Activated effector memory CD4-positive, alpha-beta T cell treated with anti-CD3 and anti-CD28 coated beads, Interleukin-2, amount 50 U/mL, for 16 hours (primary cell): ENCODE results near the gene FAM177B.
"Not testable (repeated sequence)": the region's sequence is repeated elsewhere in the genome, so short reads cannot be mapped to it uniquely, and the experiment has no call there.

Experiments
- DNase-seq: peaks from one replicate; pipeline ENCODE4 v3.0.0-alpha.2; 2020

The FAM177B gene

DNA sequence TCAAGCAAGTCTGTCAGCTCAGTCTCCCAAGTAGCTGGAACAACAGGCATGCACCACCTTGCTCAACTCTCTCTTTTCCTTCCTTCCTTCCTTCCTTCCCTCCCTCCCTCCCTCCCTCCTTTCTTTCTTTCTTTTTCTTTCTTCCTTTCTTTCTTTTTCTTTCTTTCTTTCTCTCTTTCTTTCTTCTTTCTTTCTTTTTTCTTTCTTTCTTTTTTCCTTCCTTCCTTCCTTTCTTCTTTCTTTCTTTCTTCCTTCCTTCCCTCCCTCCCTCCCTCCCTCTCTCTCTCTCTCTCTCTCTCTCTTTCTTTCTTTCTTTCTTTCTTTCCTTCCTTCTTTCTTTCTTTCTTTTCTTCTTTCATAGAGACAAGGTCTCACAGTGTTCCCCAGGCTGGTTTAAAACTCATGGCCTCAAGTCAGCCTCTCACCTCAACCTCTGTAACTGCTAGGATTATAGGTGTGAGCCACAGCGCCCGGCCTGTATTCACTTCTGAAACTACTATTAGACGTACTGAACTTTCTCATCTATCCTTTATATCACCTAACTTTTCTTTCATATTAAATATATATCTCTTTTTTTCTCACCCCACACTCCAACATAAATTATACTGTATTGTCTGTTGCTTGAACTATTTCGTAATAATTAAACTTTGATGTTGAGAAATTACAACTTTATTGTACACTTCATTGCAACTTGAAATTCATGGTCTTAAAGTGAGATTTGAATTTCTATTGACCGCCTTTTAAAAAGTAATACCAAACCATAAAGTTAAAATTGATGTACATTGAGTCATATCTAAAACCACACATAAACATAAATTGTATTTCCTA lies 4.8 kb downstream of the FAM177B start:
- not testable (repeated sequence) for DNase-seq

GRCh38 chr1:222749927-222750326 lies 12.9 kb downstream of the FAM177B start:
- DNase-seq, result no peak

DNA sequence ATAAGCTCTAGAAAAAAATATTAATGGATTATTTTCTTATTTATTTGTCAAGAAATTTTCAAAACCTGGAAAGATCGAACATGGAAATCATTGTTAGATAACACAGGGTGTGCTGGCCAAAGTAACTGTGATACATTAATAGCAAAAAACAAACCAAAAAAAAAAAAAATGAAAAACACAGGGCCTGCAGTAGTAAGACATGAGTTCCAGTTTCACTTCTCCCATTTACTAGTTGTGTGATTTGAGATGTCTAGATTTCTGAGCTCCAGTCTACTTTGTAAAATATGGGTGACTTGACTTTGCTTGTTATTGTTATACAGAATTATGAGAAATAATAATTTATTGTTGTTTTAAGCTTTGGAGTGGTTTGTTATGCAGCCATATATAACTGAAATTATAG lies 13.6 kb downstream of the FAM177B start:
- no peak for DNase-seq

DNA sequence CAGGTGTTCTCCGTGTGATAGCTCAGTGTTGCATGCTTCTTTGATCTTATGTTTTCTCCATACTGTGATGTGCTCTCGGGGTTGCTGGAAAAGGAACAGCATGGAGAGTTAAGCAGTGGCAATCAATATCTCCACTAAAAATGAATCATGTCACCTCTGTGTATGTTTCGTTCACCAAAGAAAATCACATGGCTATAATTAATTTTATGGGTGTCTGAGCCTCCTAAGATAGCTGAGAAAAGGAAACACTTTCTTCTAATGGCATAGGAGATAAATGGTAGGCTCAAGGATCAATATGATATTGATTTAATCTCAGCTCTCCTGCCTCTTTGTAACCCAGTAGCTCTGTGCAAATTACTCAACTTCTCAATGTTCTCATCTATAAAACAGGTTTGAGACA lies 14.3 kb downstream of the FAM177B start:
- DNase-seq, result no peak

DNA sequence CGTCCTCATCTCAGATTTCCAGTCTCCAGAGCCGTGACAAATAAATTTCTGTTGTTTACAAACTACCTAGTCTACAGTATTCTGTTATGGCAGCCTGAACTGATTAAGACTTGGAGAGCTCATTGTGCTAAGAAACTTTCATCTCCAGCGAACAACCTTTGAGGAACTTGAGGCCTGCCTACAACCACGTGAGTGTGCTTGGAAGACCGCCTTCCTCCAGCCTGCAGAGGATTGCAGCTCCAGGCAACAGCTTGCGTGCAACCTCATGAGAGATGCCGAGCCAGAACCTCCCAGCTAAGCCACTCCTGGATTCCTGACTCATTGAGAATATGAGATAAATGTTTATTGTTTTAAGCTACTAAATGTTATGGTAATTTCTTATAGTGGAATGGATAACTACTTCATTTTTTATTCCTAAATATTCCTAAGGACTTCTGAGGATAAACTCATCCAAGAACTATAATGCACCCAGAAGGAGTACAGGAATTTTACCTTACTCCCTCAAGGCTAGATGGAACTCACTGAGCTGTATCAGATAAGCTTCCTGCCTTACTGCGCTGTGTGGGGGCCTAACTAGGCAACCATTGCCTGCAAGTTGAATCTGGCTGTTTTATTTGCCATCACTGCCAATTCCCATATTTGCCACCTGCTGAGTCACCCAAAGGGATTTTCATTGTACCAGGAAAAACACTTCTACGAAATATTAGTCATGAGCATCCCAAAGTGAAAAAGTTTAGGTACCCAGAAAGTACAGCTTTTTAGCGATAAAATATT lies 17.6 kb downstream of the FAM177B start:
- no peak for DNase-seq

DNA sequence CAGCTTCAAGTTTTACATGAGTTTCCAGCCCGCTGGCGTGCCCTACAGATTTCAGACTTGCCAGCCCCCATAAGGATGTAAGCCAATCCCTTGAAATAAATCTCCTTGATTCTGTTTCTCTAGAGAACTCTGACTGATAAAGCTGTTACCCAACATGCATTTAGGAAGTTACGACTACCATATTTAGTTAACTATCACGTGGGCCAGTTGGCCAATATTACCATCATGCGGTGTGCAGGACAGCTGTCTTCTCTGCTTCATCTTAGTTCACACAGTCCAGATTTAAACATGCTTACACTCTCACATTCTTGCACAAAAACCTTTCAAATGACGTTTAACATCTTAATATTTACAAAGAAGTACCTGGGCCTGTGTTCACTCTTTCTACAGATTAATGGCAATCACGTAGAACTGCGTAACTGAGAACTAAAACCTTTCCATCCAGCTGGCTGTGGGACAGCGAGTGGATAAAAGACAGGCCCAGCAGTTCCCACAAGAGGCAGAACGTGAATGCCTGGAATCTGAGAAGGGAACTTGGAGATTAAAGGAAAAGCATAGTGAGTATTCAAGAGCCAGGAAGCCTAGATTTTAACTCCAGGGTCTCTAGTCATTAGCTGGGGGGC lies 20.8 kb downstream of the FAM177B start:
- DNase-seq, result no peak

GRCh38 chr1:222759451-222760035 lies 22.5 kb downstream of the FAM177B start:
- no peak for DNase-seq

GRCh38 chr1:222761083-222761482 lies 24.1 kb downstream of the FAM177B start:
- no peak for DNase-seq

DNA sequence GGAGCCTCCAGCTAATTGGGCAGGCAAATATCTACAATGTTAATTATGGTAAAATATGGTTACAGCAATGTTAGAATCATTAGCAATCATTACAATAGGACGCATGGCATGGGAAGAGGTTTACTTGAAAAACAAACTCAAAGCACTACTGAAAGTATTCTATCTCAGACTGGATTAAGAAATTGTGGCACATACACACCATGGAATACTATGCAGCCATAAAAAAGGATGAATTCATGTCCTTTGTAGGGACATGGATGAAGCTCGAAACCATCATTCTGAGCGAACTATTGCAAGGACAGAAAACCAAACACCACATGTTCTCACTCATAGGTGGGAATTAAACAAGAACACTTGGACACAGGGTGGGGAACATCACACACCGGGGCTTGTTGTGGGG lies 25.2 kb downstream of the FAM177B start:
- DNase-seq, result not testable (repeated sequence)

- DNase-seq, result no peak
Measured at GRCh38 chr1:222767152-222767571, 30.2 kb downstream of the FAM177B start.

GRCh38 chr1:222768592-222768991 lies 31.6 kb downstream of the FAM177B start:
- DNase-seq, result no peak

DNA sequence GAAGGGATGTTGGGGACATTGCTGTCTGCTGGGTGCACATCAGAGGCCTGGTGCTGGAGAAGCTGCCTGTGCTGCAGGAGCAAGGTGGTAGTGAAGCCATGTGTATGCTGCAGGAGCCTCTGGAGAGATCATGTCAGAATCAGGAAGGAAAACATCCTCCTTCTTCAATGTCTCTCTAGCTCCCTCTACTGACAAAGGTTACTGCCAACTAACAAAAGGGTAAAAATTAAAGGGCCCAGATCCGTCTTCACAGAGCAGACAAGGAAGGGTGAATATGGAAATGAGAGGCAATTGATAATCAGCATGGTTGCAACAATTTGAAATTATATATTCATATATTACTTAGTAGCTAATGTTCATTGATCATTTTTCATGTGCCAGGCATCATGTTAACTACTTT lies 32.2 kb downstream of the FAM177B start:
- no peak for DNase-seq

- DNase-seq, result no peak
Measured at GRCh38 chr1:222769971-222770620, 33.1 kb downstream of the FAM177B start.

DNA sequence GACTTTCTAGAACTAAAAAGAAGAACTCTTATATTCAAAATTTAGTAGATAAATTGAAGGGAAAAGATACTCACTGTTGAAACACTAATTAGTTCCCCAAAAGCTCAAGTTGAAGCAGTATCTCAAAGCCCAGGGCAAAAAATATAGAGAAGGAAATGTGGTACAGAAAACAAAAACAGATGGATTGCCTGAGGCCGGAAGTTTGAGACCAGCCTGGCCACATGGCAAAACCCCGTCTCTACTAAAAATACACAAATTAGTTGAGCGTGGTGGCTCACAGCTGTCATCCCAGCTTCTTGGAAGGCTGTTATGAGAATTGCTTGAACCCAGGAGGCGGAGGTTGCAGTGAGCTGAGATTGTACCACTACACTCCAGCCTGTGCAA lies 36.0 kb downstream of the FAM177B start:
- no peak for DNase-seq

DNA sequence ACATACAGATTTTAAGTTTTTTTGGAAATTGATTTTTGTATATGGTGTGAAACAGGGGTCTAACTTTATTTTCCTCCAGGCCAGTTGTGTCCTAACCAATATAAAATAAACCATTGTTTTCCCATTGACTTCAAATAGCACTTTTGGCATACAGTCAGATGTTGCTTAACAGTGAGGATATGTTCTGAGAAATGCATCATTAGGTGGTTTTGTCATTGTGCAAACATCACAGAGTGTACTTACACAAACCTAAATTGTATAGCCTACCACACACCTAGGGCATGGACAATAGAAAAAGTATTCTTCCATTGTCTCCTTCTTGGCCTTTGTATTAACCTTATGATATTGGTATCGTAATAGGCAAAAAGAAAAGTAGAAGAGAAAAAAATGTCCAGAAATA lies 40.5 kb downstream of the FAM177B start:
- no peak for DNase-seq

- DNase-seq, result no peak
Measured at GRCh38 chr1:222777977-222778376, 41.0 kb downstream of the FAM177B start.

GRCh38 chr1:222781251-222781650 lies 44.2 kb downstream of the FAM177B start:
- no peak for DNase-seq

GRCh38 chr1:222783051-222783450 lies 46.0 kb downstream of the FAM177B start:
- no peak for DNase-seq

GRCh38 chr1:222784371-222784770 lies 47.4 kb downstream of the FAM177B start:
- DNase-seq, result no peak

- no peak for DNase-seq
Measured at GRCh38 chr1:222784916-222785315, 47.9 kb downstream of the FAM177B start.

DNA sequence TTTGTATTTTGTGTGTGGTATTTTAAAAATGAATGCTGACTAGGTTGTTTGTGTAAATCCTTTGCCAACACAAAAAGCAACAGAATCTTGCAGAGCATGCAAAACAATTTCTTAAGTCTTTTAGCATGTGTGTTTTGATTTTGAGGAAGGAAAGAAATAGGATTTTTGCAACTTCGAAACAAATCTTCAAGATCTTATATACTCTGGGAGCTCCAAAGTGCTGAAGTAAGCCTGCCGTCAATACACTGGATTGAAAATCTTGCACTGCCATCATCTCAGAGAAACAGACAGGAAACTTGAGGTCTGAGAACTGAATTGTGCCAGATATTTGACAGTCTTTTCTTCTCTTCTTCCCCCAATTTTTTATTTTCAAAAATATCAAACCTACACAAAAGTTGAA lies 48.5 kb downstream of the FAM177B start:
- DNase-seq, result no peak

GRCh38 chr1:222786121-222786520 lies 49.1 kb downstream of the FAM177B start:
- DNase-seq, result no peak

DNA sequence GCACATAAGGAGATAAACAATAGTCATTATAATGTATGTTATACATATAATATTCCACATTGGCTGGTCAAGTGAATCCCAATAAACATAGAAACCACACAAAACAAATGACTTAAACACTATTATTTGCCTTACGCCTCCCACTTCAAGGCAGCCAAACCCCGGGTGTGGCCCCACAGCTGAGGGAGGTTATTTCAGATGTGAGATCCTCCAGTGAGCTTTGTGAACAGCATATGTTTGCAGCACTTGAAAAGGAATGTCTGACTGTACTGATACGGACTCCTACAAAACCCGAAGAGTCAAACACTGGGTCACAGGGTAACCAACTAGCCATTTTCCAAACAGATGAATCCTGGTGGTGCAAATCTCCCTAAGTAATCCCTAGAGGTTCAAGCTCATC lies 50.7 kb downstream of the FAM177B start:
- DNase-seq, result no peak
